HG03342 (cell line): ENCODE measurements around the gene CCDC175.

Experiments
- ATAC-seq: cut with Tn5 transposase; IDR thresholded peaks from one replicate; pipeline ENCODE4 v1.9.1; 2021; ENCODE audit warnings: mild to moderate bottlenecking, moderate library complexity; ENCODE audit not compliant: unreplicated experiment

The CCDC175 gene

GRCh38 chr14:59541731-59542130, 34.9 kb downstream of the CCDC175 start:
- no peak for ATAC-seq

GRCh38 chr14:59540852-59541251, 35.8 kb downstream of the CCDC175 start:
- ATAC-seq, result no peak

- no peak for ATAC-seq
These were observed 37.7 kb downstream of the CCDC175 start for GRCh38 chr14:59538936-59539335.

DNA sequence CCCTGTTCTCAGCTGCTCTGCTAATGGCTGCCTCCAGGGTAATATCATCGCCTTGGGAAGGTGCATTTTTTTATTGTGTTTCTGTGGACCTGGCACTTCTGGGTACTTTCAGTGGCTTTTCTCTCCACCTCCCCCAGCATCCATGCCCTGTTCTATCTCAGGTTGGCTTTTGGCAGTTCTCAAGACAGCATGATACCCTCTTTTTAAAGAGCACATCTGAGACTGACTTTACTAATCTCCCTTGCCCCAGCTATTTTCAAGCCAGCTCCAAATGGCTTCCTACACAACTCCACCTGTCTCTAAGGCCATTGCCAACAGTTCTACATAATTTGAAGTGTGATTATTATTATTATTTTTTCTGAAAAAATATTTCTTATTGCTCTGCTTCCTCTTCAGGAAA, 39.1 kb downstream of the CCDC175 start:
- no peak for ATAC-seq

- ATAC-seq, result no peak
These were observed 42.1 kb downstream of the CCDC175 start for GRCh38 chr14:59534361-59534987.

- no peak for ATAC-seq
These were observed 44.2 kb downstream of the CCDC175 start for GRCh38 chr14:59532419-59532818.

GRCh38 chr14:59530349-59530748, 46.3 kb downstream of the CCDC175 start:
- ATAC-seq, result no peak

DNA sequence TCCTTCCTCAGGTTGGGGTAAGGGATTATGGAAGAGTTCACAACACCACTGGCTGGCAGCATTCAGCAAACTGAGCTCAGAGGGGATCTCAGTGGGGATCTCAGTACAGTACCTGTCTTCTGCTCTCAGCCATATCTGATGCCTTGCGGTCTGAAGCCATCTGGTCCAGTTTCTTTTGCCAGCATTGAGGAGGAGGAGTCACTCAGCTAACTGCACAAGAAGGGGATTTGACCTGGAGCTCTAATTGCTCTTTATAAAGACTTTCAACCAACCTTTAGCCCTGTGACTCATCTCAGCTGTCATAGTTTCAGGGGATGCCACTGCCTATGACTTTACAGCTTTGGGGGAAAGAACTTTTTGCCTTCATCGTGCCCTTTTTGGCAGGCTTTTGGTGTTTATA, 47.4 kb downstream of the CCDC175 start:
- ATAC-seq, result no peak

DNA sequence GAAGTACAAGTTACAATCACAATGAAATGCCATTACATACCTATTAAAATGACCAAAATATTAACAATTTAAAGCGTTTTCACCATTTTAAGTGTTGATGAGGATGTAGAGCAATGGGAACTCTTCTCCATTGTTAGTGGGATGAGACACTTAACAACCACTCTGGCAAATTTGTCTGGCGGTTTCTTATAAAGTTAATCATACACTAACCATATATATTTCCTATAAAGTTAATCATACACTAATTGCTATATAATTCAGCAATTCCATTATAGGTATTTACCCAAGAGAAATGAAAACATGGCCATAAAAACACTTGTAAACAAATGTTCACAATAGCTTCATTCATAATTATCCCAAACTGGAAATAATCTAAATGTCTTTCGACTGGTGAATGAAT, 56.4 kb downstream of the CCDC175 start:
- ATAC-seq, result no peak

DNA sequence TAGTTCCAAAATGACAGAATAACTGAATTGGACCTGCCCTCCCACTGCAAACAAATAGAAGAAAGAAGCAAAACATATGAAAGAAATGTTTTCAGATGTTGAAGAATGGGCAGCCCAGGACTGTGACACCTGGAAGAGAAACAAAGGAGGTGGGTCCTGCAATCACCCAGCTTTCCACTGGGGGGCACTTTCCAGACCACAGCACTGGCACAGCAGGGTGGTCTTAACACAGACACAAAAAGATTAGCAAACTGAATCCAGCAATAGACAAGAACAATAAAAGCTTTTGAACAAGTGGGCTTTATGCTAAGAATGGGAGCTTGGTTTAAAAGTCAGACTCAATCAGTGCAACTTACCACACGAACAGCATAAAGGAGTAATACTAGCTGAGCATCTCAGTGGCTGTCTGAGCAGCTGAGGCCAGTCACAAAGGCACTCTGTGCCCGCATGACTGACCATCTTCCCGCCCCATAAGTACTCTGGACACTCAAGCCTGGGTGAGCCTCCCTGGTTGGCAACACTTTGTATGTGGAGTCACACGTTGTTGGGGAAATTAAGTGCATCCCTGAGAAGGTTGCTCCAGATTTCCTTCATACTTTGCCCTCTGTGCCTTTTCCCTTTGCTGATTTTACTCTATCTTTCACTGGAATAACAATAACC, 64.6 kb downstream of the CCDC175 start:
- ATAC-seq, result no peak

- no peak for ATAC-seq
These were observed 65.6 kb downstream of the CCDC175 start for GRCh38 chr14:59510966-59511365.

DNA sequence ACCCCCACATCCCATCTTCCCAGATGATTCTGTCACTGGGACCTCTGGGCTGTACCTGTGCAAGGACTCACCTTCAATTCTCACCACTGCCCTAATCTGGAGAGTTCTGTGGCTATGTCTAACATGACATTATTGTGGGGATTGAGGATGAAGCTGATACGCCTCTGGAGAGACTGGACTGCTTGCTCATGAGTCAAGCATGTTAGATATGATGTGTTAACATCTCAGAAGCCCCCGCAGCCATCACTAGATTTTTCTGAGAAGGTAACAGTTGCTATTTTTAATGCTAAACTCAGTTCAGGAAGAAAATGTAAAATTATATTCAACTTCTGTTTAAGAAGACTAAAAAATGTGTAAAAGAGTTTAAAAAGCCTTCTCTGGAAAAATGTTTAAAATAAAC, 66.6 kb downstream of the CCDC175 start:
- no peak for ATAC-seq

- ATAC-seq, result no peak
These were observed 67.5 kb downstream of the CCDC175 start for GRCh38 chr14:59509101-59509500.

- no peak for ATAC-seq
These were observed 68.9 kb downstream of the CCDC175 start for GRCh38 chr14:59507752-59508103.

DNA sequence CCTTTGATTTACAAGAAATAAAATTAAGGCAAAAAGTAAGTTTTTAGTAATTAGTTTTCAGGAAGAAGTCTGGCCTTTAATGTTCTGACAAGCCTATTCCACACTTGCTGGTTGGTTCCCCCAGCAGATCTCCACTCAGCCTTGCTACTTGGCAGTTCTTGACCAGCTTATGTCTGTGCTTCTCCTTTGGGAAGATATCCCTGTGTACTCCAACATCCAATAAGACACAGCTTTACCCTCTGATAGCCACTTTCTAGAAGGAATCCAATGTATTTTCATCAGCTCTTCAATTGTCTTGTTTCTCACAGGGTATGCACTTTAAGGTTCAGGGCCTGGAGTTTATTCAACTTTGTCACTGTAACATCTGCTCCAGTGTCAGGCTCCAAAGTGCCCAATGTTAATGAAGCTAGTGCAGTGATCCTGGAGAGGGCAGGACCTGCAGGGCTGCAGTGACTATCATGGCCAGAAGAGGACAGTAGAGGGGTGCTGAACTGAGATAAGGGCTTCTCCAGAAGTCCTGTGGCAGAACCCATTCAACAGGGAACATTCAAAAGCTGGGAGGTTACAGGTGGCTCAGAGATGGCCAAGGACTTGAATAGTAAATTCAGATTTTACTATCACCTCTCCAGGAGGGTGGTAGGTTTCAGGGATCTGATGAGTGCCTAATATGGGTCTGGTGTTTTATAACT, 69.4 kb downstream of the CCDC175 start:
- ATAC-seq, result peak; percentile 86

GRCh38 chr14:59503256-59503655, 73.4 kb downstream of the CCDC175 start:
- ATAC-seq, result no peak

DNA sequence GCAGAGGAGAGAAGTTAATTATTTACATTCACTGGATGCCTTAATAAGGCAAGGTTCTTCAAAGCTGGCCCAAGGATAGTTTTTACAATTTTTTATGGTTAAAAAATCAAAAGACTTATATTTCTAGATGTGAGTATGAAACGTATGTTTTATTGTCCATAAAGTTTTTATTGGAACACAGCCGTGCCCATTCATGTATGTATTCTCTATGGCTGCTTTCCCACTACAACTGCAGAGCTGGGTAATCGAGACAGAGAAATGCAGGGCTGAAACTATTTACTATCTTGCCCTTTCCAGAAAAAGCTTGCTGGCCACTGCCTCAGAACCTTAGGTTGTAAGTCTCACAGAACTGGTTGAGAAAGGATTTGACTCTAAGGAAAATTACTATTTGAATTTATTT, 75.9 kb downstream of the CCDC175 start:
- ATAC-seq, result no peak

- ATAC-seq, result no peak
These were observed 84.2 kb downstream of the CCDC175 start for GRCh38 chr14:59492384-59492783.

DNA sequence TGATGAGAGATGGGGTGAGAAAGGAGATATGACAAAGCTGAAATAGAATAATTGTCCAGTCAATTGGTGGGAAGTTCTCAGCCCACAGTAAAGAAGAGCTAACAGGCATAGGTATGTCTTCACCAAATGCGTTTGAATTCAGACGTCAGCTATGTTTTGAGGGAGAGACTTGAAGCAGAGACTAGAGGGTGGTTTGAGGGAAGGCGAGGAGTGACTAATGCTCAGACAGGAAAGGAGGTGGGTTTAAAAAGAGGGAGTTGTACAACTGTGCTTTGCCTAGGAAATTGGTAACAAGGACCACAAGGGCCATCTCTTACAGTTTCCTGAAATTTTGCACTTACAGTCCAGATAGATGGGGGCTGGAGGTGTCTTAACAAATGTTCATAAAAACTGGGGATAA, 85.9 kb downstream of the CCDC175 start:
- no peak for ATAC-seq

DNA sequence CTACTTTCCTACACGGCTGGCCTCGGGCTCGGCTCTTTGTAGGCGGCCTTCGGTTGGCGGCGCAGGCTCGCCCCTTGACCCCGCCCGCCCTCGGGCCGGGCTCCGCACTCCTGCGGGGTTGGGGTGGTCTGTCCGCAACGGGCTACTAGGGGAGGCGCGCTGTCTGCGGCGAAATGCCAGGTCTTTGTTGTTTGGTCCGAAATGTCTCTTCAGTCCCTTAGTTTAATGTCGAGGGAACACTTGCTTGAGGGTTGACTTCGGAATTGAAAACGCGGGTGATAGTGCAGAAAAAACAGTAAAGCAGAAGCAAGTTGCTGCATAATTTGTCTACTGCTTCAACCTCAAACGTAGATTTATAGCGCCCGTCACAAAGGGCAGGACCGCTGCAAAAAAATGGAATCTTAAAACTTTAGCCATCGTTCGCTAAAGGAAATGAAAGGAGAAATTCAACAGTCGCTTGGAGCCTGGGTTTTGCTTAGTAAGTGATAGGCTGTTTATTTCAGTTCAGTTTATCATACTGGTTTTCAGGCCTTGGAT, 91.9 kb downstream of the CCDC175 start:
- peak; percentile 46 for ATAC-seq

- ATAC-seq, result peak; percentile 89
These were observed 92.6 kb downstream of the CCDC175 start, which contains the start of the genes JKAMP and L3HYPDH for GRCh38 chr14:59483819-59484638. JKAMP (plus strand) TSS chr14:59484517; CDS start chr14:59484590, 73 bp downstream. L3HYPDH (minus strand) TSS chr14:59484408; CDS start chr14:59484316, 92 bp downstream.
